Lung microvascular endothelial cell (primary cell): Measurements from ENCODE around the gene TANC1. TPM values are rescaled to one million over a fixed set of nuclear protein-coding genes. Genes with fewer than 3 reads are reported as not detected.
A peak's percentile ranks its signal among the peaks of the same experiment; 100 is the strongest.

Source experiments
- DNase-seq, 2 donors: peaks; one replicate each; pipeline versions ENCODE4 v3.0.0 to v3.0.0-alpha.2; 2010; ENCODE audit warnings: low read depth in 2 of 2
- total RNA-seq: library from RNA; depleted of rRNA; stranded (reverse); fragments of >200 nt; gene quantifications from 2 replicates; pipeline ENCODE4 v1.2.1, GENCODE V29; 2014

Gene TANC1
- total RNA-seq, 1 donor from 2014 or later = 64.7 TPM

DNA sequence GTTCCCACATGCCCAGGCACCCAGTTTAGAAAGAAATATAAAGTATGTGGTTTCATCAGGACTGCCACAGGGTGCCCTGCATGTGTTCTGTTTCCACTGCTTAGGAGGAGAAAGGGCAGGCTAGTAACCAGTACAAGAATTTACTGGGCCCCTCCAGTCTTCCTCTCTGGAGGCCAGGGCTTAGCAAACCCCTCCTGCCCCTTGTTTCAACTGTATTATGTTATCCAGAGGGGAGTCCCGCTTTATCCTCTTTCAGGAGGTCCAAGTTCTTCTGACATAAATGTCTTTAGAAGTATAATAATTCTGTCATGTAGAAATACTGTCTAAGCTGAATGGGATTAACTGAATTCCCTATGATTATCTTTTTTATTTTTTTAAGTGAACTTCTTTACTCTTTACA is 185.9 kb downstream of the TANC1 start:
- DNase-seq = no peak

- DNase-seq = no peak
Measured at GRCh38 chr2:159155320-159155719, 186.9 kb downstream of the TANC1 start.

DNA sequence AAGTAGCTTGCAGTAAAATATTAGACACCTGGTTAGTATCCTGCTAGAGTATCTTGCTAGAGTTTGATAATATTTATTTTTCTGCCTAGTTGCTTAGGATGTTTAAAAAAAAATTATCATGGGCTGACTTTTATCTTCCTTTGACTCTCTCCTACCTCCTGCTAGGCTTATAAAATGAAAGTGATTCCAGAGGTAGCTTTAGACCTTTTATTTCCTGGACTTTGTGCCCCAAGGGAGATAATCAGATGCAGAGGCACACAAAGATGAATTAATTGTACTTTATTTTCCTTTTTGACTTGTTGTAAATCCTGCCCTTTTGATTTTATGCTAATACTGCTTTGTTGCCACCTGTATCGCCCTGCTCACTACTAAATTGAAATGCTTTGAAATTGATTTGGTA is 187.4 kb downstream of the TANC1 start:
- no peak for DNase-seq

DNA sequence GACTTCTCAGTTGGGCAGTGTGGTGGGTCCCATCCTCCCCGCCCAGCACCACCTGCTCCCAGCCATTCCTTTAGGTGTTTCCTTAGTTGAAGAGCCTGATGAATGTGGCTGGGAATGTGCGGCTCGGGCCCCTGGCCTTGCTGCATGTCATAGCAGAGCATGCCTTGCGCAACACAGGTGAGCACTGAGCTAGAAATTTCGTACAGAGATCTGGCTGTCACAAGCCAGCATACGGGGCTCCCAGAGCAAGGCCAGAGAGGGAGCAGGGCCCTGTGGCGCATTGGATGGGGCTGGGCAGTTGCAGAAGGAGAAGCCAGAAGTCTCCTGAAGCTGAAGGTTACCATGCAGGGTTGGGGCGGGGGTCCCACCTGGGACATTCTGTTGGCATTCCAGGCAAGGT is 188.4 kb downstream of the TANC1 start:
- no peak for DNase-seq

DNA sequence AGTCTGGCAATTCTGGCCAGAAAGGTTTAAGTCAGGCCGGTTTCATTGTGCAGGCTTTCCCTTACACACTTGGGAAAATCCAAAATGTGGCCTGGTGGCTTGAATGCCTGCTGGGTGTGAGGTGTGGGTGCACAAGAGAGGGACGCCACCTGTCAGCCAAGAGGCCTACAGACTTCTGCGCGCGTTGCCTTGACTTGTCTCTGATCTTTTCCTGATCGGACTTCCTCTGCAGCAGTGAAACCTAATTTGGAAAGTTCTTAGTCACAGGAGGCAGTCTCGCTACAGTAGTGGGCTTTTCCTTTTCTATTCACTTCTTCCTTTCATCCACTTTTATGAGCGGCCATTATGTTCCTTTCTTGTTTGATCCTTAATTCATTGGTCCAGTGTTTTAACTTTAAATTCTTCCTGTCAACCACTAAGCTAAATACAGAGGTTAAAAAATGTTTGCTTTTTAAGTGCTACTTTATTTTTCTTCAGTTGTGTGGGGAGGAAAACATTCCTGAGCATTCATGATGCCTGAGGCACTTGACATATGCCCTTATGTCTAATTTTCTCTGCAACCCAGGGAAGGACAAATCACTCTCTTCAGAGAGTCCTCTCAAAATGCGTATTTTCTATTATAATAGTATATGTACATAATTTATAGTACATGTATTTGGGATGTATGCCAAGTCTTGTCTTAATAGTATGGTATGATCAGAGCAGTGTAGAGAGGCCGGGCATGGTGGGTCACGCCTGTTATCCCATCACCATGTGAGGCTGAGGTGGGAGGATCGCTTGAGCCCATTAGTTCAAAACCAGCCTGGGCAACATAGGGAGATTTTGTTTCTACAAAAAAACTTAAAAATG is 189.1 kb downstream of the TANC1 start:
- DNase-seq = peak in 1 of 2 donors; percentile 48

- DNase-seq = no peak
Measured at GRCh38 chr2:159160412-159160811, 192.0 kb downstream of the TANC1 start.

DNA sequence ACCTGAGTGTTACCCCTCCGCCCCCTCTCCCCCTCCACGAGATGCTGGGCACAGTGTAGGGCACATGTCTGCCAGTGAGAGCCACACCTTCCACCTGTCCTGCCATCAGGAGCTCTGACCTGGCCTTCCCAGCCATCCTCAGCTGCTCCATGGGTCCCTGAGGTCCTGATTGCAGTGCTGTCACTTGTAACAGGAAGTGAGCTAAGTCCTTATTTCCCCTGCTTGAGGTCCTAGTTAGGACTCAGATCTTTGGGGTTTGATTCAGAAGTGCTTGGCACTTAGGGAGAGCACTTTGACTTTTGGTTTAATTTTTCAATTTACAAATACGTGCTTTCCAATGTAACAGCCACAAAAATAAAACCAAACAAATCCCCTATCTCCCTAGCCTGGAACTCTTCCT is 192.5 kb downstream of the TANC1 start:
- DNase-seq = peak in 1 of 2 donors; percentile 28

- no peak for DNase-seq
Measured at GRCh38 chr2:159163930-159164329, 195.5 kb downstream of the TANC1 start.

GRCh38 chr2:159164457-159164911 is 196.0 kb downstream of the TANC1 start:
- peak; percentile 59 to 60 for DNase-seq

DNA sequence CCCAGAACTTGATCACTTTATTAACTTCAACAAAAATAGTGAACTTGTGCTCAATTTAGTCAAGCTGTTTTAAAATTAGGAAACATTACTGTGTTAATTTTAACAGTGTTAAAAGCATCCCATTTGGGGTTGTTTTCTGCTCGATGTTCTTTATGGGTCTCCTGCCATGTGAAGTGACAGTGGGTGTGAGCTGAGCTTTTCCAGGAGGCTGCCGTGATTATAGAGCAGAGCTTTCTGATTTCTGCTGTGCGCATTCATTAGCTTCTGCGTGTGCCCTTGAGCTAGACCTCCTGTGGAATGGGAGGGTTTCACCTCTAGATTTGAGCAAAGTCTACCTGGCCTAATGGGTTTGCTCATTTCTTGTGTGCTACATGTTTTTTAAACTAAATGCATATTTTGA is 196.6 kb downstream of the TANC1 start:
- DNase-seq = no peak

DNA sequence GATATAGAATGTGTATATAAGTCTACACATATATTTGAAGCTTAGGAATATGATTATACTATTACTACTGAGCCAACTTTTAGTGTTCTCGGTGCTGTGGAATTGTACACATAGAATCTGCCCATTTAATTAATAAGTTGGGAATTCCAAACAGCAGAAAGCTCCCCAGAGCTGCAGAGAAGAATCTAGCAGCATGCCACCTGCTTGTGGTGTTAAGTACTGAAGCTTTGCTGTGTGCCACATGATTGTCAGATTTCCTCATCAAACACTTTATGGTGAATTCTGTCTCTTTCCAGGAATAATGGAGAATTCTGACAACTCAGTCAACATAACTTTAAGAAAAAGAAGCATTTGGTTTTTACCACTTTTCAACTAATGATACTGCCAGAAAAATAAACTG is 200.3 kb downstream of the TANC1 start:
- DNase-seq = peak; percentile 56 to 74

- DNase-seq = peak; percentile 59 to 83
Measured at GRCh38 chr2:159169187-159169586, 200.7 kb downstream of the TANC1 start.

GRCh38 chr2:159172403-159172802 is 204.0 kb downstream of the TANC1 start:
- DNase-seq = no peak

GRCh38 chr2:159174759-159175158 is 206.3 kb downstream of the TANC1 start:
- DNase-seq = no peak

GRCh38 chr2:159175182-159175581 is 206.7 kb downstream of the TANC1 start:
- DNase-seq = no peak

GRCh38 chr2:159175927-159176326 is 207.5 kb downstream of the TANC1 start:
- DNase-seq = no peak

- no peak for DNase-seq
Measured at GRCh38 chr2:159176555-159176954, 208.1 kb downstream of the TANC1 start.

DNA sequence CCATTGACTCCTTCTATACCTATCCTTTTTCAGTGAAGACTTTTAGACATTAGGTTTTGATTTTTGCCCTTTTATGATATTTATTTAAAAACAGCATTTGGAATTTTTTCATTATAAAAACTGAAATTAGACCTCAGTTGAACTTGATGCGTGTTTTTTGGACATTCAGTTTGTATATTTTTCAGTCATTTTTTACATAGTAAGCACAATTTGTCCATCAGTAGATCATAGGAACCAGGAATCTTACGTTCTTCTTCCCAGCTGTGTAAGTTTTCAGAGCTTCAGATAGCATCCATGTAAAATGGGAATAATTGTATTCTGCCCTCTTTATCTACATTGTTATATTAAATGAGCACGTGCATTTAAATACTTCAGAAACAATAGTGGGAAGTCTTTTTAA is 208.9 kb downstream of the TANC1 start:
- DNase-seq = no peak

GRCh38 chr2:159177957-159178356 is 209.5 kb downstream of the TANC1 start:
- DNase-seq = no peak

DNA sequence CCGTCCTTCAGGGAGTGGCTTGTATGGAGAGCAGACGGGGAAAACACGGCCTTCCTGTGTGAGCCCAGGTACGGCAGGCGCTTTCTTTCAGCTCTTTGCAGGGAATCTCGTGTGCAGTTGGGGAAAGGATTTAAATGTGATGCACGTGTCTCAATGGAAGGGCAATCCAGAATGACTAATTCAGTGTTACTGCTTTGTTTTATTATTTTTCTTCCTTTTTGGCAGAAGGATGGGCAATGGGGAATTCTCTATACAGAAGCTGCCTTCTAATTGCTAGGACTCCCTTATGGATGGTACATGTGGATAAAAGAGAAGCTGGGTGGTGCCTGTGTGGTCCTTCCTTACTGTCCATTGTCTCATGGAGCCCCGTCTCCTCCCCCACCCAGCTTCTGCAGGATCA is 210.7 kb downstream of the TANC1 start:
- no peak for DNase-seq

DNA sequence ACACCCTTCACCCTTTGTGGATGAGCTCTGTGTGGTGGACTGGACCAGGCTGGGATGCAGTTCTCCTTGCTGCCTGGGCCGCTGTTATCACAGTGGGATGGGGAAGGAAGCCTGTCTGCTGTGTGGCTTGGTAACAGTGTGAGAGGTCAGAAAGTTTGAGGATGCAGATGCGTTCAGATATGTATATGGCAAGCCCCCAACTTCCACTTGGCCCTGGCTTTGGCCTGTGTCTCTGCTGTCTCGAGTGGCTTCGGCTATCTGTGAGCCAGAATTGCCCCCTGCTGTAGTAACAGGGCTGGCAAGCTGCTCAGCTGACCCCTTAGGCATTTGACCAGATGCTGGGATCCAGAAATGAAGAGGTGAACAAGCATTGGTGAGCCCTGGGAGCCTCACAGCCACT is 211.3 kb downstream of the TANC1 start:
- DNase-seq = peak in 1 of 2 donors; percentile 90

GRCh38 chr2:159183346-159183745 is 214.9 kb downstream of the TANC1 start:
- DNase-seq = no peak

- peak; percentile 53 to 59 for DNase-seq
Measured at GRCh38 chr2:159185401-159186130, 217.1 kb downstream of the TANC1 start.
